Breast epithelium (tissue), 3 donors: Measurements from ENCODE around the gene PRLH.

Experiments used
- CTCF ChIP-seq, 3 donors: fragments of 450-650 bp; IDR thresholded peaks; one replicate each; pipeline ENCODE4 v1.5.1; 2016 to 2017; ENCODE audit warnings: antibody characterized with exemption in 3 of 3, mild to moderate bottlenecking in 3 of 3, moderate library complexity in 3 of 3
- POLR2A ChIP-seq: fragments of 450-650 bp; IDR thresholded peaks from one replicate; pipeline ENCODE4 v1.6.1; 2016; ENCODE audit warnings: antibody characterized with exemption, mild to moderate bottlenecking, moderate library complexity
- POLR2AphosphoS5 ChIP-seq, 3 donors: sonication (generic); formaldehyde crosslinking; IDR thresholded peaks; one replicate each; pipeline ENCODE4 v1.6.1; 2017; ENCODE audit warnings: antibody characterized with exemption in 3 of 3

DNA sequence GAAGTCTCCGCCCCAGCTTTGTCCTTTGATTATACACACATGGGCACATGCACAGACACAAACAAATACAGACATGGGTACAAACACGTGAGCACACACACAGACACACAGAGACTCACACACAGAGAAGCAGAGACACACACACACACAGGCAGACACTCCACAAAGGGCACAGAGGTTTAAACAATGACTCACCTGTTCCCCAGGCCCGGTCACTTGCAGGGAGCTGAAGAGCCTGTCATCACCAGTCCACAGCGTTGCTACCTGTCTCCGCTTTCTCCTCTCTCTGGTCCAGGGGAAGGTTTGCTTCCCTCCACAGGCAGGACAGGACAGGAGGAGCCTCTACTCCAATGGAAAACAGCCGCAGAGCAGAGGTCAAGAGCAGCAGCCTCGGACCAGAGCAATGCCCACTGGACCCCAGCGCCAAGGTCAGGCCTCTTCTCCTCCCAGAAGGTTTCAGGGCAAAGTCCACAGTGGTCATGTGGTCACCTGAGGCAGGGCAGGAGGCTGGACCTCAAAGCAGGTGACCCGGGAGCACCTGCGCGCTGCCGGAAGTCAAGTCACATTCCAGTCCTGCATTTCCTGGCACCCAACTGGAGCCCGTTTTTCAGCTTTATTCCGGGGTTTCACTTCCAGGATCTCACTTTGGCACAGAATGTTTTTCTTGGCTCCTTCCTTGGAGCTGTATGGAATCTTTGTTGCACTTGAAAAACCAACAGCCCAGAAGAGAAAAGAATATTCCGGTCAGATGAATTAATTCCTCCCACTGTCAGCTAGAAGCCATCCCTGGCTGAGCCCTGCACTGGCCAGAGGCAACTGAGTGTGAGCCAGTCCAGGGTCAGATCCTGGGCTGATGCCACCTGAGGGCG is 24.1 kb downstream of the PRLH start, which contains the start of gene RAB17:
- TF ChIP-seq CTCF (IDR thresholded peaks at IDR 0.05) = no peak
- no peak for TF ChIP-seq POLR2A
- peak in 1 of 3 donors; percentile 4 for TF ChIP-seq POLR2AphosphoS5 (IDR thresholded peaks at IDR 0.05)
